ENCODE measurements around the gene SORCS2. TPM values are rescaled to one million over a fixed set of nuclear protein-coding genes. Genes with fewer than 3 reads are reported as not detected.

Gene SORCS2
- total and polyA plus RNA-seq, 12 donors, result 0.67 to 15.5 (median 1.3) TPM

GRCh38 chr4:7299010-7299907, 106.9 kb downstream of the SORCS2 start:
- TF ChIP-seq POLR2A (IDR thresholded peaks at IDR 0.05), result no peak
- no peak for TF ChIP-seq CTCF (IDR thresholded peaks at IDR 0.05)
- peaks cover 6% of the 10 kb centered on the region for H3K27me3 ChIP-seq
- WGBS, 4 donors, result 74 to 80% (median 78%) methylated on average over 30 of the region's 30 CpGs
- H3K36me3 ChIP-seq (replicated peaks in 1 of 2), result no peaks in the 10 kb centered on the region
- no peaks in the 10 kb centered on the region for H3K4me1 ChIP-seq (replicated peaks in 1 of 2)
- H3K27ac ChIP-seq, result no peak overlapping the region
- intact Hi-C loops (cut with DNase I), result loop anchor here (5.0 kb wide), 1 partner anchor 107 kb away; the partner anchor contains the start of gene SORCS2 (in 2 of the 2)
- no peak for DNase-seq
- no peaks in the 10 kb centered on the region for H3K9me3 ChIP-seq (replicated peaks in 1 of 3)
- H3K4me3 ChIP-seq, result no peak overlapping the region

- Histone ChIP-seq H3K27me3 (peaks cover 6% of the 10 kb centered on the region), H3K4me1 (replicated peaks in 1 of 2) (no peaks in the 10 kb centered on the region), H3K36me3 (replicated peaks in 1 of 2) (no peaks in the 10 kb centered on the region), H3K4me3 (no peak overlapping the region), H3K9me3 (replicated peaks in 1 of 3) (no peaks in the 10 kb centered on the region), H3K27ac (no peak overlapping the region)
- WGBS, 4 donors, result 80 to 88% (median 87%) methylated on average over 25 to 26 of the region's 26 CpGs
- no peak for DNase-seq
- TF ChIP-seq CTCF (IDR thresholded peaks at IDR 0.05) (no peak), POLR2A (IDR thresholded peaks at IDR 0.05) (no peak)
- intact Hi-C loops (cut with DNase I), result loop anchor here (5.0 kb wide), 1 partner anchor 108 kb away; the partner anchor contains the start of gene SORCS2 (in 2 of the 2)
Observed at GRCh38 chr4:7299908-7300710, 107.8 kb downstream of the SORCS2 start.

GRCh38 chr4:7300711-7301095, 108.4 kb downstream of the SORCS2 start:
- WGBS, 4 donors, result 78 to 92% (median 86%) methylated on average over 8 of the region's 8 CpGs
- TF ChIP-seq POLR2A (IDR thresholded peaks at IDR 0.05) (no peak), CTCF (IDR thresholded peaks at IDR 0.05) (no peak)
- no peak overlapping the region for H3K27ac ChIP-seq
- intact Hi-C loops (cut with DNase I), result no loop called here
- DNase-seq, result no peak
- H3K9me3 ChIP-seq (replicated peaks in 1 of 3), result no peaks in the 10 kb centered on the region
- H3K4me1 ChIP-seq (replicated peaks in 1 of 2), result no peaks in the 10 kb centered on the region
- H3K27me3 ChIP-seq, result peaks cover under 1% of the 10 kb centered on the region
- H3K36me3 ChIP-seq (replicated peaks in 1 of 2), result no peaks in the 10 kb centered on the region
- H3K4me3 ChIP-seq, result no peak overlapping the region

- Histone ChIP-seq H3K27me3 (no peaks in the 10 kb centered on the region), H3K9me3 (replicated peaks in 1 of 3) (no peaks in the 10 kb centered on the region), H3K4me1 (replicated peaks in 1 of 2) (no peaks in the 10 kb centered on the region), H3K36me3 (replicated peaks in 1 of 2) (no peaks in the 10 kb centered on the region), H3K4me3 (no peak overlapping the region), H3K27ac (no peak overlapping the region)
- WGBS, 4 donors, result 79 to 84% (median 81%) methylated on average over 13 to 17 of the region's 17 CpGs
- intact Hi-C loops (cut with DNase I), result no loop called here
- DNase-seq, result no peak
- TF ChIP-seq CTCF (IDR thresholded peaks at IDR 0.05) (no peak), POLR2A (IDR thresholded peaks at IDR 0.05) (no peak)
Observed at GRCh38 chr4:7301126-7301785, 108.9 kb downstream of the SORCS2 start.
